ENCODE results near the gene FBXO47.

FBXO47 gene

GRCh38 chr17:38896346-38896954 is 70.8 kb downstream of the FBXO47 start:
- no peak for FAIRE-seq
- no peak for DNase-seq (ENCODE audit: insufficient read length, low spot score)
- TF ChIP-seq POLR2A (IDR thresholded peaks at IDR 0.05; ENCODE audit: low read depth, low read length): no peak

DNA sequence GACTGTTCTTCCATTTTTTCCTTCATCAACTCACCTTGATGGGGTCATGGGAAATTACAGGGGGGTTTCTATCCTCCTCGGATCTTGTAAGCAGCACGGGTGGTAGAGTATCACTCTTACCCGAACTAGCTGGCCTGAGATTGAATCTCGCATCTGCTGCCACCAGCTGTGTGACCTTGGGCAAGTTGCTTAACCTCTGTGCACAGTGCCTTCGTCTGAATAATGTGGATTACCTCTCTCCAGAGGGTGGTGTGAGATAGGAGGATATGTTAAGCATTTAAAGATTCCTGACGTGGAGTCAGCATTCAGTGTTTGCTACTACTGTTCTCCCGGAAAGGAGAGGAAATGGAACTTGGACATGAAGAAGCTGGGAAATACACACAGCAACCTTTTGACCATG is 72.9 kb downstream of the FBXO47 start:
- no peak for TF ChIP-seq POLR2A (IDR thresholded peaks at IDR 0.05; ENCODE audit: low read depth, low read length)
- FAIRE-seq: no peak
- DNase-seq (ENCODE audit: insufficient read length, low spot score): no peak

DNA sequence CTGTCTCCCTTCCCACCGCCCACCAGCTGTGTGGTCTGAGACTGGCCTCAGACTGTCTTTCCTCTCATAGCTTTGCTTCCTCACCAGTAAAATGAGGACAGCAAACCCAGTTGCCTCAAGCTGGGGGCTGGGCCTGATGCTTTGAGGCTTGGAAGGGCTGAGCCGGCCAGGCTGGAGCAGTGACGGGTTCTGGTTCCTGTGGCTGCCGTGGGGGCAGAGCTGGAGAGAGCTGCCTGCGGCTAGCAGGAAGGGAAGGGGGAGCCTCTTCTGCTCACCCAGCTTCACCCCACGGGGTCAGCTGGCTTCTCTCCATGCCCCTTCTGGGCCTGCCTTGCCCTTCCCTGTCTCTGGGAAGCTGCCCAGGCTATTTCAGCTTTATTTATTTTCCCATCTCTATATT is 73.6 kb downstream of the FBXO47 start:
- no peak for DNase-seq (ENCODE audit: insufficient read length, low spot score)
- FAIRE-seq: no peak
- TF ChIP-seq POLR2A (IDR thresholded peaks at IDR 0.05; ENCODE audit: low read depth, low read length): no peak

DNA sequence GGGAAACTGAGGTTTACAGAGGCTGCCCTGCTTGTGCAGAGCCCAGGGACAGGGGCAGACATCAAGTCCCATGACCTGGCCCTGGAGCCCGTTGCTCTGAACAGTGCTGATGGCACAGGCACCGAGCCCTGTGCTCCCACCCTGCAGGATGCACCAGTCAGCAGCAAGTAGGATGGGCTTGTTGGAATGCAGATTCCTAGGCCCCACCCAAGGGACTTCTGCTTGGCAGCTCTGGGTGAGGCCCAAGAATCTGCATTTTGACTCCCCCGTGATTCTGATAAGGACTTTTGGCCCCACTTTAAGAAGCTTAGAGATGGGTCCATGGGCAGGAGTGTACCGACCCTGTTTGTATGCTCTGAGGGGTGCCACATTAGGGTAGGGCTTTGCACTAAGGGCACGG is 74.1 kb downstream of the FBXO47 start:
- TF ChIP-seq POLR2A (IDR thresholded peaks at IDR 0.05; ENCODE audit: low read depth, low read length): no peak
- no peak for FAIRE-seq
- no peak for DNase-seq (ENCODE audit: insufficient read length, low spot score)

- TF ChIP-seq POLR2A (IDR thresholded peaks at IDR 0.05; ENCODE audit: low read depth, low read length): no peak
- FAIRE-seq (no peak), DNase-seq (ENCODE audit: insufficient read length, low spot score) (no peak)
Measured at GRCh38 chr17:38892620-38893019, 74.6 kb downstream of the FBXO47 start.

DNA sequence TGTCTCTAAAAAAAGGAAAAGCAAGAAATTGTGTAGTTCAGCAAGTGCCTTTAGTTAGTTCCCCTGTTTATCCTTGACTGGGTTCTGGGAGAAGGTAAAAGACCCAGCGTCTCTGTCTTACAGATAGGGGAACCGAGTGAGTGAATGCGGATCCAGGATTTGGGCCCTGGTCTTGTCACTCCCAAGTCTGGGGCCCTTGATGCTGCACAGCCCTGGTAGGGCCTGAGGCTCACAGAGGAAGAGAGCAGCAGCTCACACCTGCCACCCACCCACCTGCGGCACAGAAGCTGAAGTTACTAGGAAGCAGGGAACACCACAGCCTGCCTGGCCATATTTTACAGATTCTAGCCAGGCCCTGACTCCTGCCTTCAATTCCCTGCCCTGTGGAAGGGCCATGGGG is 75.1 kb downstream of the FBXO47 start:
- no peak for FAIRE-seq
- DNase-seq (ENCODE audit: insufficient read length, low spot score): no peak
- TF ChIP-seq POLR2A (IDR thresholded peaks at IDR 0.05; ENCODE audit: low read depth, low read length): no peak

DNA sequence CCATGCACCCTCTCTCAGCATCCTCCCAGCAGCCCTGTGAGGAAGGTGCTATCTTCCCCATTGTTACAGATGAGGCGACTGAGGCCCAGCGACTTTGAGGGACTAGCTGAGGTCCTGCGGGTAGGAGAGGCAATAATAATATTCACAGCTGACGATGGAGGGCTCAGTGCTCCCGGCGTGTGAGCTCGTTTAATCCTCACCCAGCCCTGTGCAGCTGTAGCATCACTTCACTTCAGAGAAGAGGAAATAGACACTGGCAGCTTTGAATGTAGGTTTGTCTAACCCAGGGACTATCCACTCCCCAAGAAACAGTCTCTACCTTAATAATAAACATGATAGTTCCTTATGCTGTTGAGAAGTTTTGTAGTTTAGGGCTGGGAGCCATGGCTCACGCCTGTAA is 75.8 kb downstream of the FBXO47 start:
- no peak for DNase-seq (ENCODE audit: insufficient read length, low spot score)
- no peak for FAIRE-seq
- no peak for TF ChIP-seq POLR2A (IDR thresholded peaks at IDR 0.05; ENCODE audit: low read depth, low read length)

GRCh38 chr17:38890410-38890746 is 76.8 kb downstream of the FBXO47 start:
- FAIRE-seq (no peak), DNase-seq (ENCODE audit: insufficient read length, low spot score) (no peak)
- no peak for TF ChIP-seq POLR2A (IDR thresholded peaks at IDR 0.05; ENCODE audit: low read depth, low read length)

DNA sequence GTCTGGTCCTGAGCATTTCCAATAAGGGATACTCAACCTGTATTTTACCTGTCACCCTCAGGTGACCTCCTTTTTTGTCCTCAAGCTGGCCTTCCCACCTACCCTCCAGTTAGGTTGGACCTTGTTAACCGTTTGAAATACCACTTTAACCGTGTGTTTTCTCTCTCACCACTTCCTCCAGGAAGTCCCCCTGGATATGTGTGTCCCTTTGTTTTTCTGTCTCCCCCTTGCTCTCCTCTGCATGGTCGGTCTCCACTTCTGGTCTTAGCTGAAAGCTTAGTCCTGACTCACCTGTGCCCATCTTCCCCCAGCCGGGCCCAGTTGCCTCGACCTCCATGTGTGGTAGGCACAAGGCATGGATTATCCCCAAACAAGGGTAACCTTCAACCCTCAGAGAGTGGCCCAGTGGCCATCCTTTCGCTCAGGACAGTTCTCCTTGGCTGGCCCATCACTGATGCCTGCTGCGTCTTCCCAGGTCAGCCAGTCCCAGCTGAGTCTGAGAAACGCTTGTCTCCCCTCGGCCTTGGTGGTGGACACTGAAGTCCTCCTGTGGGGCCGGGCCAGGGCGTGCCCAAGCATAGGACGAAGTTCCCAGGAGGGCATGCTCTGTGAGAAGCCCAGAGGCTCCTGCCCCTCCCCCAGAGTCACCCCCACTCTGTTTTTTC is 77.3 kb downstream of the FBXO47 start:
- TF ChIP-seq POLR2A (IDR thresholded peaks at IDR 0.05; ENCODE audit: low read depth, low read length): no peak
- DNase-seq (ENCODE audit: insufficient read length, low spot score) (no peak), FAIRE-seq (no peak)

DNA sequence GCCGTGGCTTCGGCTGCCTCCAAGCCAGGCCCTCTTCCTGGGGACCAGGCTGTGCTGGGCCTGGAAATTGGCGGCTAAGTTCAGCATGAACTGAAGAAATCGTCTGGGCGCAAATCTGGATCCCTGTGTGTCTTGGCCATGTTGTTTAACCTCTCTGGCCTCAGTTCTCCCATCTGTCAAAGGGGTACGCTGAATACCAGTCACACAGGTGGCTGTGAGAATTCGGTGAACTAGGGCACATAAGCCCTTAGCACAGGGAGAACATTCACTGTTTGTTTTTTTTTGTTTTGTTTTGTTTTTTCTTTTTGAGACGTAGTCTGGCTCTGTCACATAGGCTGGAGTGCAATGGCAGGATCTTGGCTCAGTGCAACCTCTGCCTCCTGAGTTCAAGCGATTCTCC is 78.4 kb downstream of the FBXO47 start:
- DNase-seq (ENCODE audit: insufficient read length, low spot score) (no peak), FAIRE-seq (no peak)
- no peak for TF ChIP-seq POLR2A (IDR thresholded peaks at IDR 0.05; ENCODE audit: low read depth, low read length)

DNA sequence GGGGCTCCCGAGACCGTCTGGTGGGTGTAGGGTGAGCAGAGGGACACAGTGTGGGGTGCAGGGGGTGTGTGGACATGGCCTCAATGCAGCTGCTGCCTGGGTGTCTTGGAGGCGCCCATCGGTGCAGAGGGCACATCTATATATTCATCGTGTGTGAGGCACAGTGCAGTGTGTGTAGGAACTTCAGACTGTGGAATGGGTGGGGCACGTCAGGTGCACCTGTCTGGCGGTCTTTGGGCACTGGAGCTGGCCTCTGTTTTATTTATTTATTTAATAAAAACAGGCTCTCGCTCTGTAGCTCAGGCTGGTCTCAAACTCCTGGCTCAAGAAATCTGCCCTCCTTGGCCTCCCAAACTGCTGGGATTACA is 80.6 kb downstream of the FBXO47 start:
- TF ChIP-seq POLR2A (IDR thresholded peaks at IDR 0.05; ENCODE audit: low read depth, low read length): no peak
- FAIRE-seq: no peak
- DNase-seq (ENCODE audit: insufficient read length, low spot score): no peak
